Activated CD4-positive, alpha-beta memory T cell treated with anti-CD3 and anti-CD28 coated beads, Interleukin-2, amount 10 ng/mL, durations not matched to agents 7 days and 5 days (primary cell): Measurements from ENCODE around the gene CNPY2. TPM values are rescaled to one million over a fixed set of nuclear protein-coding genes. Genes with fewer than 3 reads are reported as not detected.
"Not testable (repeated sequence)": the region's sequence is repeated elsewhere in the genome, so short reads cannot be mapped to it uniquely, and the experiment has no call there.

Experiments
- CTCF ChIA-PET: fragments of 350-600 bp; sonication (Branson Sonifier 250); formaldehyde crosslinking; loops from one replicate; lab custom pipeline; 2021; ENCODE audit warnings: antibody characterized with exemption, inconsistent platforms; lab: Charles Lee
- POLR2A ChIA-PET: fragments of 350-600 bp; sonication (Branson Sonifier 250); formaldehyde crosslinking; loops from one replicate; lab custom pipeline; 2021; ENCODE audit warnings: antibody characterized with exemption; lab: Charles Lee
- DNase-seq: peaks from one replicate; pipeline ENCODE4 v3.0.0-alpha.2; 2020
- H3K27ac Mint-ChIP-seq: one replicate; pipeline ENCODE4 v1.8.0; 2021; ENCODE audit warnings: mild to moderate bottlenecking, mixed read lengths
- H3K27me3 Mint-ChIP-seq: one replicate; pipeline ENCODE4 v1.8.0; 2021; ENCODE audit warnings: mixed read lengths
- H3K36me3 Mint-ChIP-seq: one replicate; pipeline ENCODE4 v1.8.0; 2021; ENCODE audit warnings: low read depth, mixed read lengths
- H3K4me1 Mint-ChIP-seq: one replicate; pipeline ENCODE4 v1.8.0; 2021; ENCODE audit warnings: mixed read lengths
- H3K4me3 Mint-ChIP-seq: one replicate; pipeline ENCODE4 v1.8.0; 2021; ENCODE audit warnings: mild to moderate bottlenecking, mixed read lengths
- H3K9me3 Mint-ChIP-seq: one replicate; pipeline ENCODE4 v1.8.0; 2021; ENCODE audit warnings: mixed read lengths
- total RNA-seq, 2 experiments: library from RNA; stranded (reverse); gene quantifications; one replicate each; pipeline ENCODE4 v1.2.3, GENCODE V29; 2021

CNPY2 gene
- total RNA-seq, 2 experiments from 2014 or later = 95.0 to 99.3 TPM

- no peaks in the 10 kb centered on the region for H3K9me3 Mint-ChIP-seq
Measured at GRCh38 chr12:56346675-56347074, 30.9 kb upstream of the CNPY2 start.

GRCh38 chr12:56342290-56342689, 26.5 kb upstream of the CNPY2 start:
- not testable (repeated sequence) for H3K27me3 Mint-ChIP-seq, H3K4me3 Mint-ChIP-seq, H3K9me3 Mint-ChIP-seq, H3K27ac Mint-ChIP-seq, DNase-seq
- H3K4me1 Mint-ChIP-seq = peaks cover 31% of the 10 kb centered on the region
- ChIA-PET POLR2A (interaction anchor here (1.3 to 6.9 kb wide), 2 partner anchors 9 to 17 kb away, joined by 7 to 113 read pairs; partner anchors contain the start of genes PAN2 and STAT2), CTCF (interaction anchor here (1.0 kb wide), 1 partner anchor 27 kb away, joined by 3 read pairs; the partner anchor contains the start of gene CNPY2)
- H3K36me3 Mint-ChIP-seq = peaks cover 66% of the 10 kb centered on the region

More at GRCh38 chr12:56346675-56347074, 30.9 kb upstream of the CNPY2 start:
- CTCF ChIA-PET = interaction anchor here (1.0 to 1.2 kb wide), 2 partner anchors 10 to 14 kb away, joined by 3 to 6 read pairs; partner anchors contain the start of gene STAT2
- Mint-ChIP-seq H3K4me1 (peaks cover 2% of the 10 kb centered on the region), H3K36me3 (peaks cover 78% of the 10 kb centered on the region), H3K27me3 (no peaks in the 10 kb centered on the region), H3K27ac (no peak overlapping the region), H3K4me3 (no peak overlapping the region)
- POLR2A ChIA-PET = interaction anchor here (0.7 to 2.9 kb wide), 4 partner anchors 8 to 164 kb away, joined by 3 to 21 read pairs (median 4); partner anchors contain the start of genes IL23A, PAN2 and STAT2
- DNase-seq = no peak

- Mint-ChIP-seq H3K27ac (no peak overlapping the region), H3K4me1 (peaks cover 35% of the 10 kb centered on the region), H3K9me3 (no peaks in the 10 kb centered on the region), H3K4me3 (no peak overlapping the region), H3K27me3 (no peaks in the 10 kb centered on the region), H3K36me3 (peaks cover 59% of the 10 kb centered on the region)
- ChIA-PET CTCF (interaction anchor here (0.6 kb wide), 1 partner anchor 36 kb away, joined by 3 read pairs; no protein-coding TSS in a partner anchor), POLR2A (interaction anchor here (0.8 to 6.9 kb wide), 6 partner anchors 8 to 107 kb away, joined by 3 to 113 read pairs (median 4); partner anchors contain the start of genes CNPY2, PAN2, STAT2 and TIMELESS)
- no peak for DNase-seq
Measured at GRCh38 chr12:56341616-56342015, 25.8 kb upstream of the CNPY2 start.

- peak overlapping the region; percentile 96 for H3K27ac Mint-ChIP-seq
- no peaks in the 10 kb centered on the region for H3K27me3 Mint-ChIP-seq
- H3K4me3 Mint-ChIP-seq = peak overlapping the region; percentile 76
- ChIA-PET POLR2A (interaction anchor here (0.7 to 6.9 kb wide), 12 partner anchors 8 to 235 kb away, joined by 3 to 113 read pairs (median 6); partner anchors contain the start of genes CNPY2, CS, ESYT1 and PA2G4), CTCF (interaction anchor here (1.8 to 2.8 kb wide), 3 partner anchors 20 to 125 kb away, joined by 7 to 23 read pairs (median 10); partner anchors contain the start of genes CNPY2 and STAT2)
- no peak for DNase-seq
- peaks cover 42% of the 10 kb centered on the region for H3K36me3 Mint-ChIP-seq
- H3K9me3 Mint-ChIP-seq = no peaks in the 10 kb centered on the region
- H3K4me1 Mint-ChIP-seq = peaks cover 45% of the 10 kb centered on the region
Measured at GRCh38 chr12:56339158-56339422, 23.3 kb upstream of the CNPY2 start.

GRCh38 chr12:56338308-56339157, 22.7 kb upstream of the CNPY2 start, which contains the start of gene IL23A:
IL23A (plus strand) TSS chr12:56338884; CDS start chr12:56339045, 161 bp downstream.
- peaks cover 37% of the 10 kb centered on the region for H3K36me3 Mint-ChIP-seq
- H3K27me3 Mint-ChIP-seq = no peaks in the 10 kb centered on the region
- POLR2A ChIA-PET = interaction anchor here (0.7 to 6.9 kb wide), 17 partner anchors 8 to 234 kb away, joined by 3 to 113 read pairs (median 4); partner anchors contain the start of genes CNPY2, COQ10A, CS and ESYT1

GRCh38 chr12:56337753-56338251, 22.0 kb upstream of the CNPY2 start:
- H3K36me3 Mint-ChIP-seq = peaks cover 30% of the 10 kb centered on the region
- no peak overlapping the region for H3K4me3 Mint-ChIP-seq
- H3K27me3 Mint-ChIP-seq = no peaks in the 10 kb centered on the region
- H3K27ac Mint-ChIP-seq = peak overlapping the region; percentile 96
- CTCF ChIA-PET = interaction anchor here (1.8 to 2.8 kb wide), 3 partner anchors 21 to 126 kb away, joined by 7 to 23 read pairs (median 10); partner anchors contain the start of genes CNPY2 and STAT2
- peaks cover 53% of the 10 kb centered on the region for H3K4me1 Mint-ChIP-seq
- no peak for DNase-seq
- POLR2A ChIA-PET = interaction anchor here (1.0 to 6.9 kb wide), 11 partner anchors 8 to 223 kb away, joined by 3 to 113 read pairs (median 7); partner anchors contain the start of genes CNPY2, COQ10A, STAT2 and TIMELESS
- H3K9me3 Mint-ChIP-seq = no peaks in the 10 kb centered on the region

More at GRCh38 chr12:56338308-56339157, 22.7 kb upstream of the CNPY2 start, which contains the start of gene IL23A:
- Mint-ChIP-seq H3K27ac (peak within 1 kb of the TSS; percentile 96), H3K9me3 (no peaks in the 10 kb centered on the region), H3K4me3 (peak within 1 kb of the TSS; percentile 76), H3K4me1 (peaks cover 45% of the 10 kb centered on the region)
- CTCF ChIA-PET = interaction anchor here (1.8 to 2.8 kb wide), 3 partner anchors 21 to 126 kb away, joined by 7 to 23 read pairs (median 10); partner anchors contain the start of genes CNPY2 and STAT2
- DNase-seq = peak; percentile 82

- Mint-ChIP-seq H3K27ac (no peak overlapping the region), H3K9me3 (no peaks in the 10 kb centered on the region), H3K4me1 (peaks cover 60% of the 10 kb centered on the region), H3K36me3 (peaks cover 21% of the 10 kb centered on the region), H3K27me3 (no peaks in the 10 kb centered on the region), H3K4me3 (no peak overlapping the region)
- ChIA-PET POLR2A (interaction anchor here (1.1 to 6.9 kb wide), 3 partner anchors 20 to 113 kb away, joined by 3 to 113 read pairs (median 4); partner anchors contain the start of genes CNPY2, STAT2 and TIMELESS), CTCF (interaction anchor here (1.2 to 2.8 kb wide), 2 partner anchors 23 to 128 kb away, joined by 3 to 23 read pairs; partner anchors contain the start of gene STAT2)
- DNase-seq = no peak
Measured at GRCh38 chr12:56336361-56337167, 20.8 kb upstream of the CNPY2 start.

- H3K27me3 Mint-ChIP-seq, H3K4me3 Mint-ChIP-seq, H3K27ac Mint-ChIP-seq, CTCF ChIA-PET, H3K9me3 Mint-ChIP-seq, DNase-seq: not testable (repeated sequence)
- POLR2A ChIA-PET = interaction anchor here (1.1 to 4.5 kb wide), 4 partner anchors 14 to 114 kb away, joined by 3 to 82 read pairs (median 6); partner anchors contain the start of genes CNPY2, STAT2 and TIMELESS
- Mint-ChIP-seq H3K4me1 (peaks cover 61% of the 10 kb centered on the region), H3K36me3 (peaks cover 20% of the 10 kb centered on the region)
Measured at GRCh38 chr12:56335527-56335926, 19.7 kb upstream of the CNPY2 start.

GRCh38 chr12:56334490-56334793, 18.7 kb upstream of the CNPY2 start:
- DNase-seq = no peak
- Mint-ChIP-seq H3K4me1 (peaks cover 52% of the 10 kb centered on the region), H3K27ac (peak overlapping the region; percentile 99), H3K27me3 (no peaks in the 10 kb centered on the region), H3K4me3 (peak overlapping the region; percentile 93), H3K36me3 (peaks cover 12% of the 10 kb centered on the region), H3K9me3 (no peaks in the 10 kb centered on the region)
- ChIA-PET POLR2A (interaction anchor here (0.7 to 4.5 kb wide), 6 partner anchors 10 to 115 kb away, joined by 3 to 82 read pairs (median 17); partner anchors contain the start of genes CNPY2, STAT2 and TIMELESS), CTCF (interaction anchor here (2.1 to 2.9 kb wide), 3 partner anchors 18 to 145 kb away, joined by 6 to 11 read pairs (median 9); partner anchors contain the start of gene SMARCC2)

GRCh38 chr12:56333679-56334489, 18.1 kb upstream of the CNPY2 start, which contains the start of gene PAN2:
PAN2 (minus strand) TSS chr12:56334000; CDS start chr12:56333094, 906 bp downstream.
- no peaks in the 10 kb centered on the region for H3K9me3 Mint-ChIP-seq
- H3K27me3 Mint-ChIP-seq = no peaks in the 10 kb centered on the region
- CTCF ChIA-PET = interaction anchor here (2.0 to 2.9 kb wide), 4 partner anchors 18 to 144 kb away, joined by 6 to 13 read pairs (median 10); partner anchors contain the start of genes SMARCC2 and STAT2
- H3K27ac Mint-ChIP-seq = peak within 1 kb of the TSS; percentile 99
- peak; percentile 95 for DNase-seq
- POLR2A ChIA-PET = interaction anchor here (0.5 to 4.5 kb wide), 18 partner anchors 9 to 365 kb away, joined by 3 to 82 read pairs (median 7); partner anchors contain the start of genes ANKRD52, CNPY2, PA2G4 and RBMS2
- H3K4me3 Mint-ChIP-seq = peak within 1 kb of the TSS; percentile 93
- peaks cover 46% of the 10 kb centered on the region for H3K4me1 Mint-ChIP-seq
- peaks cover 6% of the 10 kb centered on the region for H3K36me3 Mint-ChIP-seq
